B cell (primary cell): ENCODE data around the gene SLC1A2. TPM values are rescaled to one million over a fixed set of nuclear protein-coding genes. Genes with fewer than 3 reads are reported as not detected.

ENCODE experiments used
- ATAC-seq: fragments of 200-7000 bp; cut with Tn5 transposase; one replicate; pipeline ENCODE4 v1.10.0; 2021; ENCODE audit warnings: low read depth, mild to moderate bottlenecking, moderate number of reproducible peaks, moderate library complexity
- CTCF ChIA-PET: fragments of 350-600 bp; sonication (Branson Sonifier 250); formaldehyde crosslinking; loops from one replicate; lab custom pipeline; 2021; ENCODE audit warnings: antibody characterized with exemption, inconsistent platforms; lab: Charles Lee
- POLR2A ChIA-PET: fragments of 350-600 bp; sonication (Branson Sonifier 250); formaldehyde crosslinking; loops from one replicate; lab custom pipeline; 2021; ENCODE audit warnings: antibody characterized with exemption; lab: Charles Lee
- DNase-seq: peaks from one replicate; pipeline ENCODE4 v3.0.0; 2013
- H2AFZ ChIP-seq: 2 replicates; pipeline ENCODE4 v1.6.1; 2012; ENCODE audit warnings: mild to moderate bottlenecking, low read depth, low read length; ENCODE audit not compliant: insufficient read depth, poor library complexity, severe bottlenecking
- H3K27ac ChIP-seq, 2 donors: 1 replicate in 1 of 2; 2 replicates in 1 of 2; pipeline ENCODE4 v1.5.1; 2012 to 2013; ENCODE audit warnings: low read length in 2 of 2, mild to moderate bottlenecking in 2 of 2, moderate library complexity in 1 of 2
- H3K27me3 ChIP-seq, 4 experiments: fragments of 200-600 bp in 1 of 4; sonication (generic) in 1 of 4; replicated peaks in 1 of 4; 1 replicate in 2 of 4; 2 replicates in 2 of 4; pipeline versions ENCODE4 v1.6.1 to v1.7.0; 2013 to 2016; ENCODE audit warnings: low read length in 3 of 4, mild to moderate bottlenecking in 2 of 4, mixed read lengths in 1 of 4, moderate library complexity in 1 of 4; ENCODE audit not compliant: insufficient read depth in 4 of 4, control insufficient read depth in 3 of 4; ENCODE audit errors: control extremely low read depth in 1 of 4
- H3K36me3 ChIP-seq, 2 experiments: replicated peaks in 1 of 2; 1 replicate in 1 of 2; 2 replicates in 1 of 2; pipeline versions ENCODE4 v1.6.1 to v1.7.1; 2013; ENCODE audit warnings: low read length in 1 of 2; ENCODE audit not compliant: insufficient read depth in 2 of 2, control insufficient read depth in 1 of 2; ENCODE audit errors: control extremely low read depth in 1 of 2, extremely low read depth in 1 of 2
- H3K4me1 ChIP-seq, 2 donors: fragments of 200-600 bp in 1 of 2; sonication (generic) in 1 of 2; 1 replicate in 1 of 2; 2 replicates in 1 of 2; pipeline versions ENCODE4 v1.5.1 to v1.6.1; 2013 to 2017; ENCODE audit warnings: low read length in 2 of 2; ENCODE audit not compliant: control insufficient read depth in 2 of 2, insufficient read depth in 2 of 2
- H3K4me2 ChIP-seq: replicated peaks from 2 replicates; pipeline ENCODE3; 2012; ENCODE audit warnings: mild to moderate bottlenecking, low read depth, low read length; ENCODE audit not compliant: poor library complexity, severe bottlenecking
- H3K4me3 ChIP-seq, 5 experiments: fragments of 200-600 bp in 1 of 5; sonication (generic) in 1 of 5; 1 replicate in 3 of 5; 2 replicates in 2 of 5; pipeline versions ENCODE4 v1.5.1 to v1.7.0; 2011 to 2016; ENCODE audit warnings: low read length in 4 of 5, mild to moderate bottlenecking in 4 of 5, low read depth in 2 of 5, control low read depth in 1 of 5, moderate library complexity in 1 of 5; ENCODE audit not compliant: insufficient read depth in 1 of 5; ENCODE audit errors: control extremely low read depth in 1 of 5, extremely low read depth in 1 of 5
- H3K79me2 ChIP-seq: fragments of 200-600 bp; sonication (generic); one replicate; pipeline ENCODE4 v1.6.0; 2016; ENCODE audit warnings: low read length; ENCODE audit not compliant: control insufficient read depth, insufficient read depth
- H3K9ac ChIP-seq: fragments of 200-600 bp; sonication (generic); 2 replicates; pipeline ENCODE4 v1.6.1; 2017; ENCODE audit warnings: mild to moderate bottlenecking, low read length, moderate library complexity
- H3K9me3 ChIP-seq, 3 donors: one replicate each; pipeline versions ENCODE4 v1.6.1 to v1.7.1; 2013; ENCODE audit warnings: low read length in 2 of 3; ENCODE audit not compliant: control insufficient read depth in 2 of 3, insufficient read depth in 1 of 3; ENCODE audit errors: control extremely low read depth in 1 of 3
- H4K20me1 ChIP-seq: 2 replicates; pipeline ENCODE4 v1.6.0; 2012; ENCODE audit warnings: mild to moderate bottlenecking, low read length; ENCODE audit not compliant: insufficient read depth, control insufficient read depth, poor library complexity, severe bottlenecking
- H3K27ac Mint-ChIP-seq: one replicate; pipeline ENCODE4 v1.8.0; 2021; ENCODE audit warnings: mixed read lengths
- H3K27me3 Mint-ChIP-seq: one replicate; pipeline ENCODE4 v1.8.0; 2021; ENCODE audit warnings: mixed read lengths
- H3K4me1 Mint-ChIP-seq: one replicate; pipeline ENCODE4 v1.8.0; 2021; ENCODE audit warnings: mixed read lengths
- H3K4me3 Mint-ChIP-seq: one replicate; pipeline ENCODE4 v1.8.0; 2021; ENCODE audit warnings: mixed read lengths
- H3K9me3 Mint-ChIP-seq: one replicate; pipeline ENCODE4 v1.8.0; 2022; ENCODE audit warnings: mixed read lengths; ENCODE audit not compliant: insufficient read depth
- CTCF ChIP-seq: fragments of 200-600 bp; IDR thresholded peaks from one replicate; pipeline ENCODE4 v1.8.0; 2022; ENCODE audit warnings: antibody characterized with exemption, mild to moderate bottlenecking
- EZH2 ChIP-seq: IDR thresholded peaks from 2 replicates; pipeline ENCODE4 v1.6.1; 2012; ENCODE audit warnings: borderline replicate concordance, low read depth, mild to moderate bottlenecking, moderate library complexity, low read length; ENCODE audit not compliant: insufficient read depth, poor library complexity, severe bottlenecking
- WGBS: methylation state at CpG from one replicate; pipeline ENCODE4 v1.1.5; 2013; ENCODE audit warnings: missing lambda C conversion rate; ENCODE audit not compliant: insufficient coverage; 5-methylcytosine and 5-hydroxymethylcytosine counted together
- intact Hi-C: fragments of 100-400 bp; cut with micrococcal nuclease; formaldehyde crosslinking; loops from one replicate; pipeline ENCODE4 v1.10.0; 2022
- polyA plus RNA-seq: library from polyadenylated mRNA; depleted of rRNA; stranded (reverse); fragments of >200 nt; gene quantifications from 2 replicates; pipeline ENCODE4 v1.2.3, GENCODE V29; 2012
- total RNA-seq, 2 donors: library from RNA; stranded (reverse); fragments of 120-200 nt in 1 of 2; gene quantifications; 1 replicate in 1 of 2; 2 replicates in 1 of 2; pipeline versions ENCODE4 v1.2.3 to v1.2.4, GENCODE V29; 2013 to 2022

SLC1A2 gene
- total and polyA plus RNA-seq, 2 donors (not counting 1 experiment from before 2014, with no cell fraction given): not detected

- Histone ChIP-seq H3K79me2 (no peaks in the 10 kb centered on the region), H3K36me3 (no peaks in the 10 kb centered on the region), H3K27ac (no peak overlapping the region), H4K20me1 (no peaks in the 10 kb centered on the region), H3K4me3 (no peak overlapping the region), H2AFZ (no peak overlapping the region), H3K4me1 (no peaks in the 10 kb centered on the region), H3K9ac (no peak overlapping the region), H3K9me3 (peaks cover 0 to 4% (median 4%) of the 10 kb centered on the region in 3 donors), H3K27me3 (peaks cover 0 to 3% (median 0%) of the 10 kb centered on the region in 4 experiments), H3K4me2 (no peak overlapping the region)
- CTCF ChIA-PET: no interaction called here
- H3K4me3 Mint-ChIP-seq: no peak overlapping the region
- H3K9me3 Mint-ChIP-seq: peaks cover 2% of the 10 kb centered on the region
- TF ChIP-seq EZH2 (no peak), CTCF (no peak)
- DNase-seq: no peak
- peaks cover 4% of the 10 kb centered on the region for H3K27me3 Mint-ChIP-seq
- no peak for ATAC-seq
- 80% methylated on average over 1 of the region's 1 CpG for WGBS
- no peaks in the 10 kb centered on the region for H3K4me1 Mint-ChIP-seq
- intact Hi-C loops: no loop called here
- H3K27ac Mint-ChIP-seq: no peak overlapping the region
- POLR2A ChIA-PET: no interaction called here
Measured at GRCh38 chr11:35366798-35367197, 52.6 kb downstream of the SLC1A2 start.

- WGBS: 80% methylated on average over 2 of the region's 4 CpGs
- H3K9ac ChIP-seq: no peak overlapping the region
- no peak overlapping the region for H3K4me2 ChIP-seq
- Mint-ChIP-seq H3K9me3 (peaks cover 2% of the 10 kb centered on the region), H3K4me3 (no peak overlapping the region), H3K27ac (no peak overlapping the region), H3K4me1 (no peaks in the 10 kb centered on the region), H3K27me3 (no peaks in the 10 kb centered on the region)
- peaks cover 0 to 4% (median 4%) of the 10 kb centered on the region in 3 donors for H3K9me3 ChIP-seq
- H3K36me3 ChIP-seq: no peaks in the 10 kb centered on the region
- no peak overlapping the region for H3K27ac ChIP-seq
- H4K20me1 ChIP-seq: no peaks in the 10 kb centered on the region
- intact Hi-C loops: no loop called here
- ATAC-seq: no peak
- H2AFZ ChIP-seq: no peak overlapping the region
- H3K4me1 ChIP-seq: no peaks in the 10 kb centered on the region
- TF ChIP-seq CTCF (no peak), EZH2 (no peak)
- DNase-seq: no peak
- no peaks in the 10 kb centered on the region for H3K79me2 ChIP-seq
- H3K27me3 ChIP-seq: peaks cover 0 to 3% (median 0%) of the 10 kb centered on the region in 4 experiments
- H3K4me3 ChIP-seq: no peak overlapping the region
- POLR2A ChIA-PET: no interaction called here
- CTCF ChIA-PET: no interaction called here
Measured at GRCh38 chr11:35365961-35366360, 53.4 kb downstream of the SLC1A2 start.
